ENCODE data around the gene USP26.
"Not testable (repeated sequence)": the region's sequence is repeated elsewhere in the genome, so short reads cannot be mapped to it uniquely, and the experiment has no call there.

The USP26 gene

GRCh38 chrX:132986556-132986955 lies 110.4 kb downstream of the USP26 start:
- TF ChIP-seq CTCF (IDR thresholded peaks at IDR 0.05; ENCODE audit: extremely low read depth, missing control alignments) = no peak
- no peak for DNase-seq (ENCODE audit: low spot score)

GRCh38 chrX:132984058-132984650 lies 112.8 kb downstream of the USP26 start:
- no peak for DNase-seq (ENCODE audit: low spot score)
- TF ChIP-seq CTCF (IDR thresholded peaks at IDR 0.05; ENCODE audit: extremely low read depth, missing control alignments) = no peak

GRCh38 chrX:132983496-132983895 lies 113.4 kb downstream of the USP26 start:
- TF ChIP-seq CTCF (IDR thresholded peaks at IDR 0.05; ENCODE audit: extremely low read depth, missing control alignments) = no peak

GRCh38 chrX:132980035-132980434 lies 116.9 kb downstream of the USP26 start:
- not testable (repeated sequence) for DNase-seq (ENCODE audit: low spot score)

More at GRCh38 chrX:132983496-132983895, 113.4 kb downstream of the USP26 start:
- DNase-seq (ENCODE audit: low spot score) = no peak
